IPS-18a (cell line): Measurements from ENCODE around the gene MARK3.

ENCODE experiments used
- H3K27ac ChIP-seq: one replicate; pipeline ENCODE4 v1.5.1; 2013; ENCODE audit warnings: low read length
- H3K27me3 ChIP-seq: one replicate; pipeline ENCODE4 v1.6.1; 2013; ENCODE audit warnings: mild to moderate bottlenecking, low read length; ENCODE audit not compliant: control insufficient read depth, insufficient read depth
- H3K36me3 ChIP-seq: one replicate; pipeline ENCODE4 v1.6.1; 2013; ENCODE audit warnings: low read depth, low read length; ENCODE audit not compliant: control insufficient read depth
- H3K4me1 ChIP-seq: one replicate; pipeline ENCODE4 v1.6.1; 2013; ENCODE audit warnings: low read depth, low read length; ENCODE audit not compliant: control insufficient read depth
- H3K4me3 ChIP-seq: one replicate; pipeline ENCODE4 v1.5.1; 2013; ENCODE audit warnings: low read length
- H3K9ac ChIP-seq: one replicate; pipeline ENCODE4 v1.6.1; 2013; ENCODE audit warnings: mild to moderate bottlenecking, low read length, moderate library complexity
- H3K9me3 ChIP-seq: one replicate; pipeline ENCODE4 v1.6.1; 2013; ENCODE audit warnings: low read depth, low read length; ENCODE audit not compliant: control insufficient read depth

MARK3 gene

GRCh38 chr14:103500148-103500990, 115.2 kb downstream of the MARK3 start:
- Histone ChIP-seq H3K27ac (no peak overlapping the region), H3K9ac (no peak overlapping the region), H3K36me3 (peaks cover 57% of the 10 kb centered on the region), H3K27me3 (no peaks in the 10 kb centered on the region), H3K4me3 (no peak overlapping the region), H3K4me1 (no peaks in the 10 kb centered on the region), H3K9me3 (no peaks in the 10 kb centered on the region)

DNA sequence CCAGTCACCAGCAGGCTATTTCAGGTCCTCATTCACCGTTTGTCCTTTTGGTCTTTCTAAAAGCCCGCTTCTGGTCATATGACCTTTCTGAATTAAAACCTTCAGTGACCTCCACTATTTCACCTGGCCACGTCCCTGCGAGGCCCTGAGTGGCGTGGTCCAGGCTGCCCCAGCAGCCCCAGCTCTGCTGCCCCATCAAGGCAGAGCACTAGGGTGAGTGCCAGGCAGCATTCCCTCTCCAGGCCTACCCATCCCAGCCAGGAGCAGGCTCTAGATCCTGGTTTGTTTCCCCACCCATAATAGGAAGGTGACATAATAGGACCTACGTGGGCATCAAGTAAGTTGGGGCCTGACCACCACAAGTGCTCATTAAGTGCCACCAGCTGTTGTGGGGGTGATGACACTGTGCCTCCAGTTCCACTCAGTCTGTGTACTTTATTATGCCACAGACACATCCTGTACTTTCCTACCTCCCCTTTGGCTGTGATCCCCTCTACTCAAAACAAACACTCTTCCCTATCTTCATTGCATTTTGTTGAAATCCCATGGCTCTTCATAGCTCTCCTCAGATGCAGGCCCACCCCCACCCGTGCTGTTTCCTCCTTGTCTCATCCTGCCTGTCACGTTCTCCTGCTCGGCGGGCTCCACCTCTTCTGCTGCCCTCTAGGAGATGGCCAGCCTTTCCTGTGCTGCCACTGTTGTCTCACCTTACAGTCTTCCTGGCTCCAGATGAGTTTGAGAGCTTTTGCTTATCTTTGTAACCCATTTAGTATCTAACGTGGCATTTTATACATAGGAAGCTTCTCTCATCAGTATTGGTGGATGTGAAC, 116.0 kb downstream of the MARK3 start:
- Histone ChIP-seq H3K4me3 (no peak overlapping the region), H3K36me3 (peaks cover 51% of the 10 kb centered on the region), H3K9me3 (no peaks in the 10 kb centered on the region), H3K27me3 (no peaks in the 10 kb centered on the region), H3K4me1 (no peaks in the 10 kb centered on the region), H3K27ac (no peak overlapping the region), H3K9ac (no peak overlapping the region)

- no peak overlapping the region for H3K27ac ChIP-seq
- no peak overlapping the region for H3K9ac ChIP-seq
- no peaks in the 10 kb centered on the region for H3K4me1 ChIP-seq
- H3K9me3 ChIP-seq, result no peaks in the 10 kb centered on the region
- peaks cover 51% of the 10 kb centered on the region for H3K36me3 ChIP-seq
- no peaks in the 10 kb centered on the region for H3K27me3 ChIP-seq
- H3K4me3 ChIP-seq, result no peak overlapping the region
Measured at GRCh38 chr14:103501921-103502669, 116.9 kb downstream of the MARK3 start.

DNA sequence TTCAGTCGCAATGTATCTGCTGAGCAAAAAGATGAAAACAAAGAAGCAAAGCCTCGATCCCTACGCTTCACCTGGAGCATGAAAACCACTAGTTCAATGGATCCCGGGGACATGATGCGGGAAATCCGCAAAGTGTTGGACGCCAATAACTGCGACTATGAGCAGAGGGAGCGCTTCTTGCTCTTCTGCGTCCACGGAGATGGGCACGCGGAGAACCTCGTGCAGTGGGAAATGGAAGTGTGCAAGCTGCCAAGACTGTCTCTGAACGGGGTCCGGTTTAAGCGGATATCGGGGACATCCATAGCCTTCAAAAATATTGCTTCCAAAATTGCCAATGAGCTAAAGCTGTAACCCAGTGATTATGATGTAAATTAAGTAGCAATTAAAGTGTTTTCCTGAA, 117.7 kb downstream of the MARK3 start:
- Histone ChIP-seq H3K9me3 (no peaks in the 10 kb centered on the region), H3K9ac (no peak overlapping the region), H3K4me1 (no peaks in the 10 kb centered on the region), H3K36me3 (peaks cover 56% of the 10 kb centered on the region), H3K27me3 (no peaks in the 10 kb centered on the region), H3K4me3 (no peak overlapping the region), H3K27ac (no peak overlapping the region)

- no peaks in the 10 kb centered on the region for H3K9me3 ChIP-seq
- no peak overlapping the region for H3K4me3 ChIP-seq
- H3K4me1 ChIP-seq, result no peaks in the 10 kb centered on the region
- H3K9ac ChIP-seq, result no peak overlapping the region
- no peaks in the 10 kb centered on the region for H3K27me3 ChIP-seq
- H3K27ac ChIP-seq, result no peak overlapping the region
- H3K36me3 ChIP-seq, result peaks cover 57% of the 10 kb centered on the region
Measured at GRCh38 chr14:103503296-103503695, 118.1 kb downstream of the MARK3 start.

DNA sequence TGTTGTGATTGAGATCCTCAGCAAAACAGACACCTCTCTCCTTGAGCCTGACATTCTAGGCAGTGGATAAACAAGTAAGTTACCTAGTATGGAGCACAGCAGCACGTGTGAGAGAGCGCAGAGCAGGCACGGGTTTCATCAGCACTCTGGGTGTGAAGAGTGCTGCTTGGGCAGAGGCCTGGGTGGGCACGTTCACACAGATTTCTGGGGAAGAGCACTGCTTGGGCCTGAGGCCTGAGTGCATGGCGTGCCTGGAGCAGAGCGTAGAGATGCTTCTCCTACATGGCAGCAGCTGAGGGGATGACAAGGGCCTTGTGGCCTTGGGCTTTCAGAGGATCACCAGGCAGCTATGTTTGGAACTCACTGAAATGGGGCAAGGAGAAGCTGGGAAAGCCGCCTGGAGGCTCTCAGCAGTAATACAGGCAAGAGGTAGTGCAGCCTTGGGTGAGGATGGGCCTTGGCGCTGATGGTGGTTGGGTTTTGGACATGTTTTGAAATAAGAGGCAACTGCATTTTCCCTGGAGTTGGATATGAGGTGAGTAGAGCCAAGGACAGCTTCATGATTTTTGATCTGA, 119.9 kb downstream of the MARK3 start:
- no peaks in the 10 kb centered on the region for H3K9me3 ChIP-seq
- no peak overlapping the region for H3K4me3 ChIP-seq
- no peak overlapping the region for H3K9ac ChIP-seq
- no peaks in the 10 kb centered on the region for H3K4me1 ChIP-seq
- H3K27me3 ChIP-seq, result no peaks in the 10 kb centered on the region
- H3K27ac ChIP-seq, result no peak overlapping the region
- H3K36me3 ChIP-seq, result peaks cover 55% of the 10 kb centered on the region

DNA sequence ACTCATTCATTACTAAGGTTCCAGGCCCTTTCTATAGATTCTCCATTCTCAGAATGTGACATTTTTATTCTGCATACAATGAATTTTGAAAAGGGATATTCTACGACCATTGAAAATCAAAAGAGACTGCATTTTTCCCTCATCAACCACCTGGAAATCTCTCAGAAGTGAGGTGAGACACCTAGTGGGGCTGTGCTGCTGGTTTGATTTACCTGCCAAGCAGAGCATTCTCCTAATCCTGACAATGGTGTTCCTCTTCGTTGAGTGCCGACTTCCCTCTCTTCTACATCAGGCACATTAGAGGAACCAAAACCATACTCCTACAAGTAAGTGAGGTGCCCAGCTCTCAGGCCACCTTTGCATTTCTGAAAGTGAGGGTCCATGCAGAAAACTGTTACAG, 122.5 kb downstream of the MARK3 start:
- Histone ChIP-seq H3K9ac (no peak overlapping the region), H3K27me3 (no peaks in the 10 kb centered on the region), H3K36me3 (peaks cover 38% of the 10 kb centered on the region), H3K27ac (no peak overlapping the region), H3K4me1 (no peaks in the 10 kb centered on the region), H3K9me3 (no peaks in the 10 kb centered on the region), H3K4me3 (no peak overlapping the region)

DNA sequence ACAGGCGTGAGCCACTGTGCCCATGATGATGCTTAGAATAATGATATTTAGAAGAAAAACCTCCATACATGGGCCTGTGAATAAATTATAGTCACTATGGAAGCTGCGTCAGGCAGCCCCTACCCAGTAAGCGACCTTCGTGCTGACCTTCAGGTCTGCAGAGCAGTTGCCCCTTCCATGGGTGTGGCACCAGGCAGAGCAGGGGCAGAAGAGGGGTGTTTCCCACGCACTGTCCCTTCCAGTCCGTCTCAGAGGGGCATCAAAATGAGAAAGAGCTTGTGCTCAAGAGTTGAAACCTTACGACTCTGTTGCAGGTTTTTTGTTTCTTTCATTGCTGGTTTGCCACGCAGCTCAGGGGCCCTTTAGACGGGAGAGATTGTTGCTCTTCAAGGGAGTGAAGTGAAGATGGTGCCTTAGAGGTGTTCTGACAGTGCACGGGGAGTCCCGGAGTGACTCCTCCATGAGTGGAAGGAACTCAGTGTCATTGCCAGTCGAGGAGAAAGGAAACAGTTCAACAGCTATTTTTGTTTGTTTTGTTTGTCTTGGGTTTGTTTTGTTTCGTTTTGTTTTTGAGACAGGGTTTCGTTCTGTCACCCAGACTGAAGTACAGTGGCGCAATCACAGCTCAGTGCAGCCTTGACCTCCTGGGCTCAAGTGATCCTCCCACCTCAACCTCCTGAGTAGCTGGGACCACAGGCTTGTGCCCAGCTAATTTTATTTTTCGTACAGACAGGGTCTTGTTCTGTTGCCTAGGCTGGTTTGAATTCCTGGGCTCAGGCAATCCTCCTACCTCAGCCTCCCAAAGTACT, 123.5 kb downstream of the MARK3 start:
- H3K9me3 ChIP-seq, result no peaks in the 10 kb centered on the region
- H3K4me3 ChIP-seq, result no peak overlapping the region
- no peak overlapping the region for H3K27ac ChIP-seq
- H3K36me3 ChIP-seq, result peaks cover 28% of the 10 kb centered on the region
- no peaks in the 10 kb centered on the region for H3K27me3 ChIP-seq
- no peak overlapping the region for H3K9ac ChIP-seq
- no peaks in the 10 kb centered on the region for H3K4me1 ChIP-seq

- Histone ChIP-seq H3K27me3 (no peaks in the 10 kb centered on the region), H3K4me1 (no peaks in the 10 kb centered on the region), H3K4me3 (no peak overlapping the region)
Measured at GRCh38 chr14:103509864-103510723, 124.9 kb downstream of the MARK3 start.

More at GRCh38 chr14:103509864-103510723, 124.9 kb downstream of the MARK3 start:
- Histone ChIP-seq H3K36me3 (peaks cover 17% of the 10 kb centered on the region), H3K9ac (no peak overlapping the region), H3K27ac (no peak overlapping the region), H3K9me3 (no peaks in the 10 kb centered on the region)
